GM12801 (cell line): ENCODE measurements around the gene SLC5A3.

Experiments
- TF ChIP-seq, protein P1 (sequence below): IDR thresholded peaks from one replicate; pipeline ENCODE4 v1.5.1; 2011; ENCODE audit warnings: control low read depth; ENCODE audit not compliant: insufficient read length; ENCODE audit errors: extremely low read depth

SLC5A3 gene

DNA sequence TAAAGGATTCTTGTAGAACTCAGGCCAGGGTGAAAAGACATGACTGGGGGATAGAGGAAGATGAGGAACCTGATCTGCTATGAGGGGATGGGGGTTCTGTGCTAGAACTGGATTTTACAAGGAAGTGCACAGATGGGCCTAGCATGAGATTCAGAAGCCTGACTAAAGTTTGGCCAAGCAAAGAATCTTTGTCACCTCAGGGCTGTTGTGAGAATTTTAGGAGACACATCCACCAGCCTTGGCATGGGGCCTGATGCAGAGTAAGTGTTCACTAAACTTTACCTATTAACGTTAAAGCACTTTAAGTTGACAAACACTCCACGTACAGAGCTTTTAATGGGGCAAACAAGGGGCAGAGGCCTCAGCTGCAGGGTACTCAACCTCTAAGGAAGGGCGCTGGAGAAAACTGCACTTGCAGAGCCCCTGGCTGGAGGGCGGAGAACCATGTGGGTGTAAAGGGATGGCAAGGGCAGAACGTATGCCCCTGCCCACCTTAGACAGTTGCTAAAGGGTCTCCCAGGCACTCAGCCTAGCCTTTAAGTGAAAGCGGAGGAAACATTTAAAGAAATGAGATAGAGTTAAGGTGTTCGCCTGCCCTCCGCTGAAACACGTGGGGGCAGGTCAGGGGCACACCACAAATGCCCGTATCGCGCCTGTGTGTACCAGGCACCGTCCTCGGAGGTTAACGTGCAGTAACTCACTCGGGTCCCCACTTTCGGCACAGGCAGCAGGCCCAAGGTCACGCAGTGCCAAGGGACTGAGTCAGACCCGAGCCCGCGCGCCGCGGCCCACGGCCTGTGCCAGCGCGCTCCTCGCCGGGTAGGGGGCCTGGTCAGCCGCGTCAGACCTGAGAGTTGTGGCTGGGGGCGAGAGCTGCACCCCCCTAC lies 990 bp upstream of the SLC5A3 start:
- TF ChIP-seq, protein P1, sequence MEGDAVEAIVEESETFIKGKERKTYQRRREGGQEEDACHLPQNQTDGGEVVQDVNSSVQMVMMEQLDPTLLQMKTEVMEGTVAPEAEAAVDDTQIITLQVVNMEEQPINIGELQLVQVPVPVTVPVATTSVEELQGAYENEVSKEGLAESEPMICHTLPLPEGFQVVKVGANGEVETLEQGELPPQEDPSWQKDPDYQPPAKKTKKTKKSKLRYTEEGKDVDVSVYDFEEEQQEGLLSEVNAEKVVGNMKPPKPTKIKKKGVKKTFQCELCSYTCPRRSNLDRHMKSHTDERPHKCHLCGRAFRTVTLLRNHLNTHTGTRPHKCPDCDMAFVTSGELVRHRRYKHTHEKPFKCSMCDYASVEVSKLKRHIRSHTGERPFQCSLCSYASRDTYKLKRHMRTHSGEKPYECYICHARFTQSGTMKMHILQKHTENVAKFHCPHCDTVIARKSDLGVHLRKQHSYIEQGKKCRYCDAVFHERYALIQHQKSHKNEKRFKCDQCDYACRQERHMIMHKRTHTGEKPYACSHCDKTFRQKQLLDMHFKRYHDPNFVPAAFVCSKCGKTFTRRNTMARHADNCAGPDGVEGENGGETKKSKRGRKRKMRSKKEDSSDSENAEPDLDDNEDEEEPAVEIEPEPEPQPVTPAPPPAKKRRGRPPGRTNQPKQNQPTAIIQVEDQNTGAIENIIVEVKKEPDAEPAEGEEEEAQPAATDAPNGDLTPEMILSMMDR: no peak

DNA sequence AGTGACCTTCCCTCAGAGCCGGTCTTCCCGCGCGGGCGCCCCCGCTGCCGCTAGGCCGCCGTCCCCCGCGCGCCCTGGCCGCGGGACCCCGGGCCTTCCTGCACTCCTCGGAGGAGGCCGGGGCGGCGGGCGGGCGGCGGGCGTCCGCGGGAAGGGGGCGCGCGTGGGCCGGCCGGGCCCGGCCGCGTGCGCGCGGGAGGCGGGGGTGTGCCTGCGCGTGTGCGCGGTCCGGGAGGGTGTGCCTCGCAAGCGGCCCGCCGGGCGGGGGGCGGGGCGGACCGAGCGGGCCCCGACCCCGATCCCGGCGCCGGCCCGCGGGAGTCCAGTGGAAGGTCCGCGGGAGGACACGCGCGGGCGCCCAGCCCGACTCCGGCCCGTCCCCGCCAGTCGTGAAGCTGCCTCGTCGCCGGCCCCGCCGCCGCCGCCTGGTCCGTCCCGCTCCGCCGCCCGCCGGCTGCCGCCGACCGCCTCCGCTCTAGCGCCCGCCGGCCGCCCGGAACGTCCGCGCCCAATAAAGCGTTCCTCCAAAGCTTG lies 438 bp downstream of the SLC5A3 start:
- TF ChIP-seq, protein P1: no peak

DNA sequence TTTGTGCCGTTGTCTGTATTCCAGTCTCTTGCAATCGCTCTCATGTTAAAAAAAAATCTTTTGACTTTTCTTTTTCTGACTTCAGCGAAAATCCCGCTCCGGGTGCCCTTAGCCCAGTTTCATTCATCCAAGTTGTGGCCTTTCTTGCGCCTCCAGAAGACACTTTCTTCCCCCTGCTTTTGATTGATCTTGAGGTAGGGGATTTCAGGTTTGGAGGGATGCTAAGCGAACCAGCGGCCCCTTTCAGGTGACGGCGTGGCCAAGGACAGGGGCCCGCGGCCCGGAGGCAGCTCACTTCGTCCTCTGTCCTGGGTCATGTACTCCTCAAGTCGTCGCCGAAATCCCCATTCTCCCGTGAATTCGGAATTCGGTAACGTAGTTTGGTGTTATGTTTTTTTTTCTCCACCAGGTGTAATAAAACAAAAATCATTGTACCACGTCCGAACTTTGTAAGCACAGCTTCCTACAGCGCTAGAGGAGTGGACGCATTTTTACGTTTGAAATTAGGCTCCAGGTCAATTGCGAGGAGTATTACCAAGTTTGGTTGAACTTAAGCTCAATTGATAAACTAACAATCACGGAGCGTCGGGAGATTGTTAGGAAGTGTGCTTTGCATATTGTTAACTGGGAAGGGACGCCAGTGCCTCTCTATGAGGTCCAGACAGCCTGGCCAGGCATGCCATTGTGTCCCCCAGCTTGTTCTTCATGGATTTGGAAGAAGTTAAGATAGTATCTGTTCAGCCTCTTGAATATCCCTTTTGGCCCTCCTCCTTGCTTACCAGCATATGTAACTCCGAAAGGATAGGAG lies 1.1 kb downstream of the SLC5A3 start:
- TF ChIP-seq, protein P1: no peak

DNA sequence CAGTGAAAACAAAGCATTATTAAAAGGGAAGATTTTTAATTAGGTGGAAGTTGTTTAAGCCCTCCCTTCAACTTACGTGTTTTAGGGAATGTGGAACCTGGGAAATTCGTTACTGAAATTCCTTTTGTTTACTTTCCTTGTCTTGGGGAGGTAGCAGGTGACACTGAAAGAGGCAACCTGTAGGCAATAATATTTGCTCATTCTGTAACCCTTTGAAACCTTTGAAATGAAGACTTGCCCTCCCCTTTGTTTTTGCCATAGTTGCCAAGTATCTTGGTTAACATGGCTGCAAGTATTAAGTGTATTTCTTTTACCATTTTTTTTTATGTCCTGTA lies 1.7 kb downstream of the SLC5A3 start:
- TF ChIP-seq, protein P1: no peak

DNA sequence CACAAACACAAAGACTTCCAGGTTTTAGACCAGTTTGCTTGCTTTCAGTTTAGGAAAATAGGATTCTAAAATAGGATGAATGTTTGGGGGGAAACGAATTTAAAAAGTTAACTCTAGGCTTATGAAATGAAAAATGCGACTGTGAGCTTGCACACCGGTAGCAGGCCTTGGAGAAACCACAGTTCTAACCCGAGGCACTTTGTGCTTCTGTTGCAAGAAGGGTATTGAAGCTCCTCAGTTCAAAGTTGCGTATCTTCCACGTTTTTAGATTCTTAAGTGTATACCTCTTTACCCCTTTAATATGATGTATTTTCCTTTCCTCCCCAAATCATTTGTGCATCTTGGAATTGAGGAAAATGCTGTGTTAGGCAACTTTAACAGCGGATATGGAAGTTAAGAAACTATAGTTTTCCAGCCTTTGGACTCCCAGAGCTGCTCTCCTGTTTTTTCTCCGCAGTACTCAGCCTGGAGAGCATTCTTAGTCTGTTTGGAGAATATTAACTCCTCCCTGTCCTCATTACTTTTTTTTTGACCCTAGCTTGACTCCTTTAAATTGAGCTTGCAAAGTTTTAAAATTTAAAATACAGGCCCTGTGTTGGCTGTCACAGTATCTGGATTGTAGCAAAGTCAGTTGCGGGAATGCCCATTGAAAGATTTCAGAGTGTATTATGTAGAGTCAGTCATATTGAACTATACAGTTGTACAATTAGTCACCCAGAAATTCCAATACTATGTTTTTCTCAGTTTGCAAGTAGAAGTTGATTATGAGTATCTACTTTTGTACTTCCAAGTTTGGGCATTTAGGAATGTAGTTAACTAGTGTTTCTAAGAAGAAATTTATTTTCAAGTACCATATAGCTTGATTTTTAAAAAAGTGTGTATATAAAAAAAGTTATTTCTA lies 2.6 kb downstream of the SLC5A3 start:
- TF ChIP-seq, protein P1: no peak

DNA sequence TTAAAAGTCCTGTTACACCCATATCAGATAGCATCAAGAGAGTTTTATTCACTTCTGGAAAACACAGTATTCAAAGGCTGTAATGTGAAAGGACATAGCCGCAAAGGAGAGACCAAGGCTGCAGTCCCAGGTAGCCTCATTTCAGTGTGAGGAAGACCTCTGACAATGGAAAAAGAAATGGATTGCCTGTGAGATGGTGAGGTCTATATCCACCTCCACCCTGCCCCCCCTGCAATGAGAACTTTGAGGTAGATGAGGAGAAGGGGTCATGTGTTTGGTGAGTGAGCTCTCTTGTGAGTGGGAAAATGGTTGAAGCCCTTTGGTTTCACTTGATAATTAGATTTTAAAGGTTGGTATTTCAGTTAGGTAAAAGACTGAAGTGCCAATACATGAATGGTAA lies 3.5 kb downstream of the SLC5A3 start:
- TF ChIP-seq, protein P1: no peak
